HEK293 (cell line): ENCODE results near the gene NTN5.
A peak's percentile ranks its signal among the peaks of the same experiment; 100 is the strongest.

Source experiments
- CTCF ChIA-PET: fragments of 350-600 bp; formaldehyde crosslinking; extraction: SDS; loops from one replicate; lab custom pipeline; 2021; ENCODE audit warnings: antibody characterized with exemption; lab: Yijun Ruan, JAX
- POLR2A ChIA-PET: fragments of 300-600 bp; formaldehyde crosslinking; extraction: SDS; loops from one replicate; lab custom pipeline; 2020; ENCODE audit warnings: antibody characterized with exemption, inconsistent platforms; lab: Yijun Ruan, JAX
- H3K27ac ChIP-seq: fragments of 200-500 bp; sonication (Bioruptor generic); 2 replicates; pipeline ENCODE4 v1.5.1; 2014; ENCODE audit warnings: low read depth, low read length, control low read depth, inconsistent platforms; ENCODE audit errors: extremely low read depth
- H3K36me3 ChIP-seq, 2 experiments: fragments of 200-500 bp in 1 of 2; sonication (Bioruptor generic) in 1 of 2; 1 replicate in 1 of 2; 2 replicates in 1 of 2; pipeline ENCODE4 v1.5.1; 2014 to 2017; ENCODE audit warnings: inconsistent platforms in 2 of 2, low read length in 2 of 2; ENCODE audit not compliant: control insufficient read depth in 2 of 2, insufficient read depth in 1 of 2
- H3K4me1 ChIP-seq: fragments of 200-500 bp; sonication (Bioruptor generic); 2 replicates; pipeline ENCODE4 v1.5.1; 2014; ENCODE audit warnings: mild to moderate bottlenecking, low read length, inconsistent platforms; ENCODE audit not compliant: control insufficient read depth, insufficient read depth
- H3K4me3 ChIP-seq: 2 replicates; pipeline ENCODE4 v1.5.1; 2011; ENCODE audit warnings: low read depth, mild to moderate bottlenecking, control low read depth, low read length, moderate library complexity
- H3K9me3 ChIP-seq: fragments of 200-500 bp; sonication (Bioruptor generic); 2 replicates; pipeline ENCODE4 v1.5.1; 2014; ENCODE audit warnings: low read depth, low read length, inconsistent platforms; ENCODE audit not compliant: control insufficient read depth, insufficient read depth
- KLF10 ChIP-seq: fragments of 450-650 bp; IDR thresholded peaks from 2 replicates; pipeline ENCODE4 v1.5.1; 2018; ENCODE audit warnings: missing biosample characterization, mild to moderate bottlenecking, missing genetic modification characterization
- KLF9 ChIP-seq: fragments of 450-650 bp; formaldehyde crosslinking; IDR thresholded peaks from 2 replicates; pipeline ENCODE4 v1.5.1; 2016; ENCODE audit warnings: missing biosample characterization, missing genetic modification characterization, low read depth
- MEIS1 ChIP-seq: sonication (generic); formaldehyde crosslinking; IDR thresholded peaks from 2 replicates; pipeline ENCODE4 v1.8.1; 2022; ENCODE audit warnings: missing genetic modification reagents, mild to moderate bottlenecking, borderline replicate concordance
- PRDM4 ChIP-seq: fragments of 450-650 bp; formaldehyde crosslinking; IDR thresholded peaks from 2 replicates; pipeline ENCODE4 v1.5.1; 2017; ENCODE audit warnings: missing biosample characterization, missing genetic modification characterization
- PRDM6 ChIP-seq: fragments of 450-650 bp; formaldehyde crosslinking; IDR thresholded peaks from 2 replicates; pipeline ENCODE4 v1.5.1; 2017; ENCODE audit warnings: missing biosample characterization, missing genetic modification characterization
- YY2 ChIP-seq: fragments of 450-650 bp; formaldehyde crosslinking; IDR thresholded peaks from 2 replicates; pipeline ENCODE4 v1.5.1; 2016; ENCODE audit warnings: missing biosample characterization, missing genetic modification characterization
- ZNF114 ChIP-seq: fragments of 450-650 bp; formaldehyde crosslinking; IDR thresholded peaks from 2 replicates; pipeline ENCODE4 v1.5.0; 2017; ENCODE audit warnings: missing biosample characterization, missing genetic modification characterization
- ZNF138 ChIP-seq: fragments of 450-650 bp; formaldehyde crosslinking; IDR thresholded peaks from 2 replicates; pipeline ENCODE4 v1.5.1; 2016; ENCODE audit warnings: missing biosample characterization, missing genetic modification characterization, borderline replicate concordance
- ZNF146 ChIP-seq: fragments of 450-650 bp; formaldehyde crosslinking; IDR thresholded peaks from 2 replicates; pipeline ENCODE4 v1.5.1; 2016; ENCODE audit warnings: missing biosample characterization, missing genetic modification characterization
- ZNF211 ChIP-seq: fragments of 450-650 bp; formaldehyde crosslinking; IDR thresholded peaks from 2 replicates; pipeline ENCODE4 v1.5.1; 2016; ENCODE audit warnings: low read depth, missing biosample characterization, missing genetic modification characterization
- ZNF311 ChIP-seq: fragments of 450-650 bp; formaldehyde crosslinking; IDR thresholded peaks from 2 replicates; pipeline ENCODE4 v1.5.1; 2017; ENCODE audit warnings: missing biosample characterization, missing genetic modification characterization, borderline replicate concordance
- ZNF501 ChIP-seq: fragments of 450-650 bp; formaldehyde crosslinking; IDR thresholded peaks from 2 replicates; pipeline ENCODE4 v1.5.1; 2016; ENCODE audit warnings: missing biosample characterization, missing genetic modification characterization
- ZNF664 ChIP-seq: fragments of 450-650 bp; formaldehyde crosslinking; IDR thresholded peaks from 2 replicates; pipeline ENCODE4 v1.5.1; 2016; ENCODE audit warnings: missing biosample characterization, missing genetic modification characterization
- ZNF707 ChIP-seq: fragments of 450-650 bp; formaldehyde crosslinking; IDR thresholded peaks from 2 replicates; pipeline ENCODE4 v1.5.1; 2016; ENCODE audit warnings: missing biosample characterization, missing genetic modification characterization
- ZNF792 ChIP-seq: fragments of 450-650 bp; formaldehyde crosslinking; IDR thresholded peaks from 2 replicates; pipeline ENCODE4 v1.5.1; 2016; ENCODE audit warnings: missing biosample characterization, missing genetic modification characterization
- ZNF837 ChIP-seq: fragments of 450-650 bp; formaldehyde crosslinking; IDR thresholded peaks from 2 replicates; pipeline ENCODE4 v1.5.1; 2016; ENCODE audit warnings: missing biosample characterization, missing genetic modification characterization
- TF ChIP-seq, protein P1 (sequence below): fragments of 450-650 bp; formaldehyde crosslinking; IDR thresholded peaks from 2 replicates; pipeline ENCODE4 v1.5.0; 2017; ENCODE audit warnings: missing biosample characterization, missing genetic modification characterization, borderline replicate concordance
- TF ChIP-seq, protein P2 (sequence below): sonication (generic); formaldehyde crosslinking; IDR thresholded peaks from 2 replicates; pipeline ENCODE4 v1.8.1; 2022; ENCODE audit warnings: mild to moderate bottlenecking, moderate library complexity, missing genetic modification reagents
- TF ChIP-seq, protein P3 (sequence below): fragments of 450-650 bp; formaldehyde crosslinking; IDR thresholded peaks from 2 replicates; pipeline ENCODE4 v1.5.1; 2016; ENCODE audit warnings: missing biosample characterization, missing genetic modification characterization

Gene NTN5

GRCh38 chr19:48696353-48697010 lies 23.7 kb upstream of the NTN5 start:
- no peak for TF ChIP-seq MEIS1 (CRISPR knock-in tag)
- TF ChIP-seq PRDM4 (tag by site-specific recombination), result peak; percentile 73; the same call in 1 of the 2 replicates
- TF ChIP-seq, all 188 proteins: peak for 1
- H3K27ac ChIP-seq, result no peak overlapping the region
- 0 out of 2 replicates have a peak, but pooled peaks cover 2% of the 10 kb centered on the region for H3K4me1 ChIP-seq
- no peaks in the 10 kb centered on the region; a peak in 1 of 3 replicates for H3K36me3 ChIP-seq
- POLR2A ChIA-PET, result interaction anchor here (0.7 kb wide), 1 partner anchor 18 kb away, joined by 5 read pairs; no protein-coding TSS in a partner anchor
- CTCF ChIA-PET, result interaction anchor here (0.6 to 0.7 kb wide), 4 partner anchors 10 to 604 kb away, joined by 3 to 6 read pairs (median 4); no protein-coding TSS in a partner anchor
- no peak overlapping the region for H3K4me3 ChIP-seq
- no peaks in the 10 kb centered on the region for H3K9me3 ChIP-seq

- Histone ChIP-seq H3K36me3 (no peaks in the 10 kb centered on the region; a peak in 1 of 3 replicates), H3K4me1 (0 out of 2 replicates have a peak, but pooled peaks cover 2% of the 10 kb centered on the region), H3K27ac (no peak within 1 kb of the TSS), H3K4me3 (no peak within 1 kb of the TSS), H3K9me3 (no peaks in the 10 kb centered on the region)
- CTCF ChIA-PET, result interaction anchor here (0.6 to 1.7 kb wide), 4 partner anchors 10 to 147 kb away, joined by 3 to 9 read pairs (median 4); no protein-coding TSS in a partner anchor
- POLR2A ChIA-PET, result interaction anchor here (0.6 kb wide), 1 partner anchor 679 kb away, joined by 6 read pairs; no protein-coding TSS in a partner anchor
- TF ChIP-seq ZNF114 (tag by site-specific recombination) (no peak), ZNF501 (tag by site-specific recombination) (no peak), YY2 (tag by site-specific recombination) (no peak), PRDM6 (tag by site-specific recombination) (no peak), ZNF211 (tag by site-specific recombination) (no peak), ZNF707 (tag by site-specific recombination) (no peak), ZNF837 (tag by site-specific recombination) (no peak), ZNF138 (tag by site-specific recombination) (no peak), ZNF146 (no peak), KLF10 (no peak), KLF9 (tag by site-specific recombination) (no peak), ZNF311 (tag by site-specific recombination) (no peak), ZNF792 (tag by site-specific recombination) (no peak), ZNF664 (tag by site-specific recombination) (no peak)
- TF ChIP-seq, protein P1, sequence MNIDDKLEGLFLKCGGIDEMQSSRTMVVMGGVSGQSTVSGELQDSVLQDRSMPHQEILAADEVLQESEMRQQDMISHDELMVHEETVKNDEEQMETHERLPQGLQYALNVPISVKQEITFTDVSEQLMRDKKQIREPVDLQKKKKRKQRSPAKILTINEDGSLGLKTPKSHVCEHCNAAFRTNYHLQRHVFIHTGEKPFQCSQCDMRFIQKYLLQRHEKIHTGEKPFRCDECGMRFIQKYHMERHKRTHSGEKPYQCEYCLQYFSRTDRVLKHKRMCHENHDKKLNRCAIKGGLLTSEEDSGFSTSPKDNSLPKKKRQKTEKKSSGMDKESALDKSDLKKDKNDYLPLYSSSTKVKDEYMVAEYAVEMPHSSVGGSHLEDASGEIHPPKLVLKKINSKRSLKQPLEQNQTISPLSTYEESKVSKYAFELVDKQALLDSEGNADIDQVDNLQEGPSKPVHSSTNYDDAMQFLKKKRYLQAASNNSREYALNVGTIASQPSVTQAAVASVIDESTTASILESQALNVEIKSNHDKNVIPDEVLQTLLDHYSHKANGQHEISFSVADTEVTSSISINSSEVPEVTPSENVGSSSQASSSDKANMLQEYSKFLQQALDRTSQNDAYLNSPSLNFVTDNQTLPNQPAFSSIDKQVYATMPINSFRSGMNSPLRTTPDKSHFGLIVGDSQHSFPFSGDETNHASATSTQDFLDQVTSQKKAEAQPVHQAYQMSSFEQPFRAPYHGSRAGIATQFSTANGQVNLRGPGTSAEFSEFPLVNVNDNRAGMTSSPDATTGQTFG (tag by site-specific recombination), result no peak
- TF ChIP-seq, protein P2, sequence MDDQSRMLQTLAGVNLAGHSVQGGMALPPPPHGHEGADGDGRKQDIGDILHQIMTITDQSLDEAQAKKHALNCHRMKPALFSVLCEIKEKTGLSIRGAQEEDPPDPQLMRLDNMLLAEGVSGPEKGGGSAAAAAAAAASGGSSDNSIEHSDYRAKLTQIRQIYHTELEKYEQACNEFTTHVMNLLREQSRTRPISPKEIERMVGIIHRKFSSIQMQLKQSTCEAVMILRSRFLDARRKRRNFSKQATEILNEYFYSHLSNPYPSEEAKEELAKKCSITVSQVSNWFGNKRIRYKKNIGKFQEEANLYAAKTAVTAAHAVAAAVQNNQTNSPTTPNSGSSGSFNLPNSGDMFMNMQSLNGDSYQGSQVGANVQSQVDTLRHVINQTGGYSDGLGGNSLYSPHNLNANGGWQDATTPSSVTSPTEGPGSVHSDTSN (CRISPR knock-in tag), result no peak
- TF ChIP-seq, protein P3, sequence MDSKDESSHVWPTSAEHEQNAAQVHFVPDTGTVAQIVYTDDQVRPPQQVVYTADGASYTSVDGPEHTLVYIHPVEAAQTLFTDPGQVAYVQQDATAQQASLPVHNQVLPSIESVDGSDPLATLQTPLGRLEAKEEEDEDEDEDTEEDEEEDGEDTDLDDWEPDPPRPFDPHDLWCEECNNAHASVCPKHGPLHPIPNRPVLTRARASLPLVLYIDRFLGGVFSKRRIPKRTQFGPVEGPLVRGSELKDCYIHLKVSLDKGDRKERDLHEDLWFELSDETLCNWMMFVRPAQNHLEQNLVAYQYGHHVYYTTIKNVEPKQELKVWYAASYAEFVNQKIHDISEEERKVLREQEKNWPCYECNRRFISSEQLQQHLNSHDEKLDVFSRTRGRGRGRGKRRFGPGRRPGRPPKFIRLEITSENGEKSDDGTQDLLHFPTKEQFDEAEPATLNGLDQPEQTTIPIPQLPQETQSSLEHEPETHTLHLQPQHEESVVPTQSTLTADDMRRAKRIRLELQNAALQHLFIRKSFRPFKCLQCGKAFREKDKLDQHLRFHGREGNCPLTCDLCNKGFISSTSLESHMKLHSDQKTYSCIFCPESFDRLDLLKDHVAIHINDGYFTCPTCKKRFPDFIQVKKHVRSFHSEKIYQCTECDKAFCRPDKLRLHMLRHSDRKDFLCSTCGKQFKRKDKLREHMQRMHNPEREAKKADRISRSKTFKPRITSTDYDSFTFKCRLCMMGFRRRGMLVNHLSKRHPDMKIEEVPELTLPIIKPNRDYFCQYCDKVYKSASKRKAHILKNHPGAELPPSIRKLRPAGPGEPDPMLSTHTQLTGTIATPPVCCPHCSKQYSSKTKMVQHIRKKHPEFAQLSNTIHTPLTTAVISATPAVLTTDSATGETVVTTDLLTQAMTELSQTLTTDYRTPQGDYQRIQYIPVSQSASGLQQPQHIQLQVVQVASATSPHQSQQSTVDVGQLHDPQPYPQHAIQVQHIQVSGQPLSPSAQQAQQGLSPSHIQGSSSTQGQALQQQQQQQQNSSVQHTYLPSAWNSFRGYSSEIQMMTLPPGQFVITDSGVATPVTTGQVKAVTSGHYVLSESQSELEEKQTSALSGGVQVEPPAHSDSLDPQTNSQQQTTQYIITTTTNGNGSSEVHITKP, result no peak
These were observed 23.0 kb upstream of the NTN5 start, which contains the start of gene FUT2 for GRCh38 chr19:48695743-48696352. TSS of gene FUT2 (plus strand) at chr19:48695971. CDS start at chr19:48702957, 6,986 bp downstream.
